Measurements from ENCODE around the gene ZNF280B.

The ZNF280B gene

GRCh38 chr22:22553735-22554586 is 45.4 kb upstream of the ZNF280B start:
- POLR2A ChIA-PET = no interaction called here
- TF ChIP-seq CTCF (IDR thresholded peaks at IDR 0.05; ENCODE audit: control extremely low read depth, extremely low read depth, low read depth, missing control alignments) = no peak
- DNase-seq (ENCODE audit: extremely low spot score) = no peak
- CTCF ChIA-PET = interaction anchor here (0.7 to 2.6 kb wide), 12 partner anchors 10 to 216 kb away, joined by 3 to 11 read pairs (median 4); partner anchors contain the start of gene ZNF280B

GRCh38 chr22:22553141-22553540 is 44.6 kb upstream of the ZNF280B start:
- DNase-seq (ENCODE audit: extremely low spot score) = no peak
- TF ChIP-seq CTCF (IDR thresholded peaks at IDR 0.05; ENCODE audit: control extremely low read depth, extremely low read depth, low read depth, missing control alignments) = no peak
- CTCF ChIA-PET = interaction anchor here (0.7 to 2.6 kb wide), 4 partner anchors 12 to 130 kb away, joined by 3 to 11 read pairs (median 4); no protein-coding TSS in a partner anchor
- POLR2A ChIA-PET = no interaction called here

DNA sequence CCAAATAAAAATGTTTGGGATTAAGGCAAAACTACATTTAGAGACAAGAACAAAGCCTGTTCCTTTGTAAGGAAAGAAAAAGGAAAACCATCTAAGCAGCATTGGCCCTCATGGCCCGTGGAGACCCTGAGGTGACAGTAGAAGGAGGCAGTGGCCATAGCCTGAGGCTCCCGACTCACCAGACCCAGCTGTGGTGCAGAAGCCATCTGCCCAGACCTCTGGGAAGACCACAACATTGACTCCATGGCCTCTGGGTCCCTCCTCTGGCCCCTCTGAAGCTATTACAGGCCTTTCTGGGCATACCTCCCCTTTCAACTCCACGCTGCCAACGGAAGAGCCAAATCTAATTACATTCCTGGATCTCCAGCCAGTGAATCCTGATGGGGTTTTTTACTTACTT is 44.1 kb upstream of the ZNF280B start:
- CTCF ChIA-PET = interaction anchor here (0.6 to 2.6 kb wide), 4 partner anchors 24 to 130 kb away, joined by 3 to 11 read pairs (median 4); no protein-coding TSS in a partner anchor

GRCh38 chr22:22550789-22551434 is 42.4 kb upstream of the ZNF280B start:
- TF ChIP-seq CTCF (IDR thresholded peaks at IDR 0.05; ENCODE audit: control extremely low read depth, extremely low read depth, low read depth, missing control alignments) = no peak
- DNase-seq (ENCODE audit: extremely low spot score) = no peak
- POLR2A ChIA-PET = no interaction called here
- CTCF ChIA-PET = interaction anchor here (1.0 to 2.0 kb wide), 2 partner anchors 8 to 128 kb away, joined by 3 to 10 read pairs; partner anchors contain the start of gene PRAME

More for the DNA sequence above, 44.1 kb upstream of the ZNF280B start:
- TF ChIP-seq CTCF (IDR thresholded peaks at IDR 0.05; ENCODE audit: control extremely low read depth, extremely low read depth, low read depth, missing control alignments) = peak; percentile 33
- DNase-seq (ENCODE audit: extremely low spot score) = peak; percentile 47
- POLR2A ChIA-PET = no interaction called here

DNA sequence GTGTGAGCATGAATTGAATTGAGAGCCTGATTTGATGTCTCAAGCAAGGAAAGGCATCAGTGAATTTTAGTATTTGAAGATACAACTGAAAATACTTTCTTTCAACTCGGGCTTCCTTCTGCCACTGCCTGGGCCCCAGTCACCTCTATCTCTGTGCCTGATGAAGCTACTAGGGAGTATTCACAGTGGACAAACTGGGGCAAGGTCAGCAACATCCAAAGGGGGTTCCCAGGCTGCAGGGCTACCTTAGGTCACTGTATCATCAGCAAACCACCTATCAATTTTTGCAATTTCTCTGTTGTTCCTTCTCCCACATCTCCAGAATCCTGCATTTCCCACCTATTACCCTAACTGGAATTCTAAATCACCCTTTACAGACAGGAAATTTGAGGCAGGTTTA is 40.4 kb upstream of the ZNF280B start:
- no peak for TF ChIP-seq CTCF (IDR thresholded peaks at IDR 0.05; ENCODE audit: control extremely low read depth, extremely low read depth, low read depth, missing control alignments)
- DNase-seq (ENCODE audit: extremely low spot score) = no peak
- POLR2A ChIA-PET = no interaction called here
- CTCF ChIA-PET = interaction anchor here (1.6 kb wide), 2 partner anchors 10 to 27 kb away, joined by 4 to 8 read pairs; partner anchors contain the start of gene PRAME

DNA sequence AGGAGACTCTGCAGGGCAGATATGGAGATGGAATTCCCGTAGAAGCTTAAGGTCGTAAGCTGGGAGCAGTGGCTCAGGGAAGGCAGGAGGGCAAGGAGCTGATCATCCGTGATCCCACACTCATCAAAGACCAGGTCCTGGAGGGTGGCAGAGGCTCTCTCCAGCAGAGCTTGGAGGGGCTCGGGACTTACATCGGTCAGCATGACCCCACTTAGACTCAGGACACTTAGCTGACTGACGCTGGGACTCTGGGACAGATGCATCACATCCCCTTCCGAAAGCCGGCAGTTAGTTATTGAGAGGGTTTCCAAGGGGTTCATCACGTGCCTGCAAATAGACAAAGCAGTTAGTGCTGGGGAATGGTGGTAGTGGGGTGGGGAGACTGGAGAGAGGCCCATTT is 39.8 kb upstream of the ZNF280B start:
- DNase-seq (ENCODE audit: extremely low spot score) = no peak
- TF ChIP-seq CTCF (IDR thresholded peaks at IDR 0.05; ENCODE audit: control extremely low read depth, extremely low read depth, low read depth, missing control alignments) = no peak
- ChIA-PET POLR2A (no interaction called here), CTCF (interaction anchor here (1.6 kb wide), 1 partner anchor 11 kb away, joined by 4 read pairs; the partner anchor contains the start of gene PRAME)

All from GM10248 (cell line).